ENCODE results near the gene ZSWIM4.

The ZSWIM4 gene

GRCh38 chr19:13872695-13873389 is 77.6 kb downstream of the ZSWIM4 start:
- H3K9ac ChIP-seq (ENCODE audit: low read depth in 1 of 2, low read length in 2 of 2), result peak overlapping the region in 1 of 2 donors; percentile 39

GRCh38 chr19:13873834-13874515 is 78.7 kb downstream of the ZSWIM4 start:
- Histone ChIP-seq H3K9ac (ENCODE audit: low read depth in 1 of 2, low read length in 2 of 2) (no peak overlapping the region), H3K4me1 (ENCODE audit: control insufficient read depth in 1 of 2, insufficient read depth in 2 of 2, low read length in 2 of 2) (peaks cover 7 to 11% of the 10 kb centered on the region in 2 donors), H3K4me3 (ENCODE audit: low read depth in 1 of 2, low read length in 2 of 2) (no peak overlapping the region), H3K9me3 (ENCODE audit: control insufficient read depth in 1 of 2, low read length in 2 of 2) (no peaks in the 10 kb centered on the region), H3K27me3 (ENCODE audit: control insufficient read depth in 1 of 2, insufficient read depth in 2 of 2, low read length in 2 of 2) (no peaks in the 10 kb centered on the region), H3K27ac (ENCODE audit: low read depth, low read length) (no peak overlapping the region), H3K36me3 (ENCODE audit: control insufficient read depth in 1 of 2, insufficient read depth in 2 of 2, low read length in 2 of 2) (no peaks in the 10 kb centered on the region)

More at GRCh38 chr19:13872695-13873389, 77.6 kb downstream of the ZSWIM4 start:
- no peaks in the 10 kb centered on the region for H3K27me3 ChIP-seq (ENCODE audit: control insufficient read depth in 1 of 2, insufficient read depth in 2 of 2, low read length in 2 of 2)
- H3K4me1 ChIP-seq (ENCODE audit: control insufficient read depth in 1 of 2, insufficient read depth in 2 of 2, low read length in 2 of 2), result peaks cover 7 to 11% of the 10 kb centered on the region in 2 donors
- peak overlapping the region; percentile 55 to 58 for H3K4me3 ChIP-seq (ENCODE audit: low read depth in 1 of 2, low read length in 2 of 2)
- no peaks in the 10 kb centered on the region for H3K9me3 ChIP-seq (ENCODE audit: control insufficient read depth in 1 of 2, low read length in 2 of 2)
- H3K36me3 ChIP-seq (ENCODE audit: control insufficient read depth in 1 of 2, insufficient read depth in 2 of 2, low read length in 2 of 2), result no peaks in the 10 kb centered on the region
- H3K27ac ChIP-seq (ENCODE audit: low read depth, low read length), result no peak overlapping the region

GRCh38 chr19:13875824-13876223 is 80.6 kb downstream of the ZSWIM4 start:
- Histone ChIP-seq H3K4me3 (ENCODE audit: low read depth in 1 of 2, low read length in 2 of 2) (no peak overlapping the region), H3K27me3 (ENCODE audit: control insufficient read depth in 1 of 2, insufficient read depth in 2 of 2, low read length in 2 of 2) (no peaks in the 10 kb centered on the region), H3K9ac (ENCODE audit: low read depth in 1 of 2, low read length in 2 of 2) (no peak overlapping the region), H3K27ac (ENCODE audit: low read depth, low read length) (no peak overlapping the region), H3K9me3 (ENCODE audit: control insufficient read depth in 1 of 2, low read length in 2 of 2) (no peaks in the 10 kb centered on the region), H3K36me3 (ENCODE audit: control insufficient read depth in 1 of 2, insufficient read depth in 2 of 2, low read length in 2 of 2) (no peaks in the 10 kb centered on the region), H3K4me1 (ENCODE audit: control insufficient read depth in 1 of 2, insufficient read depth in 2 of 2, low read length in 2 of 2) (peaks cover 13 to 21% of the 10 kb centered on the region in 2 donors)

- H3K27me3 ChIP-seq (ENCODE audit: control insufficient read depth in 1 of 2, insufficient read depth in 2 of 2, low read length in 2 of 2), result no peaks in the 10 kb centered on the region
- no peak within 1 kb of the TSS for H3K4me3 ChIP-seq (ENCODE audit: low read depth in 1 of 2, low read length in 2 of 2)
- no peaks in the 10 kb centered on the region for H3K36me3 ChIP-seq (ENCODE audit: control insufficient read depth in 1 of 2, insufficient read depth in 2 of 2, low read length in 2 of 2)
- H3K27ac ChIP-seq (ENCODE audit: low read depth, low read length), result no peak within 1 kb of the TSS
- peaks cover 23 to 31% of the 10 kb centered on the region in 2 donors for H3K4me1 ChIP-seq (ENCODE audit: control insufficient read depth in 1 of 2, insufficient read depth in 2 of 2, low read length in 2 of 2)
- H3K9ac ChIP-seq (ENCODE audit: low read depth in 1 of 2, low read length in 2 of 2), result no peak within 1 kb of the TSS
- no peaks in the 10 kb centered on the region for H3K9me3 ChIP-seq (ENCODE audit: control insufficient read depth in 1 of 2, low read length in 2 of 2)
Measured at GRCh38 chr19:13876834-13877233, 81.6 kb downstream of the ZSWIM4 start, which contains the start of gene NANOS3. TSS of gene NANOS3 (plus strand) at chr19:13877134. CDS start at chr19:13877249, 115 bp downstream.

GRCh38 chr19:13877303-13877702 is 82.1 kb downstream of the ZSWIM4 start:
- H3K27ac ChIP-seq (ENCODE audit: low read depth, low read length), result no peak overlapping the region
- H3K4me1 ChIP-seq (ENCODE audit: control insufficient read depth in 1 of 2, insufficient read depth in 2 of 2, low read length in 2 of 2), result peaks cover 28 to 35% of the 10 kb centered on the region in 2 donors
- H3K9me3 ChIP-seq (ENCODE audit: control insufficient read depth in 1 of 2, low read length in 2 of 2), result no peaks in the 10 kb centered on the region
- H3K9ac ChIP-seq (ENCODE audit: low read depth in 1 of 2, low read length in 2 of 2), result no peak overlapping the region
- no peaks in the 10 kb centered on the region for H3K27me3 ChIP-seq (ENCODE audit: control insufficient read depth in 1 of 2, insufficient read depth in 2 of 2, low read length in 2 of 2)
- H3K36me3 ChIP-seq (ENCODE audit: control insufficient read depth in 1 of 2, insufficient read depth in 2 of 2, low read length in 2 of 2), result no peaks in the 10 kb centered on the region
- no peak overlapping the region for H3K4me3 ChIP-seq (ENCODE audit: low read depth in 1 of 2, low read length in 2 of 2)

- Histone ChIP-seq H3K9ac (ENCODE audit: low read depth in 1 of 2, low read length in 2 of 2) (peak overlapping the region; percentile 49 to 66), H3K9me3 (ENCODE audit: control insufficient read depth in 1 of 2, low read length in 2 of 2) (no peaks in the 10 kb centered on the region), H3K4me3 (ENCODE audit: low read depth in 1 of 2, low read length in 2 of 2) (peak overlapping the region; percentile 56 to 58), H3K27ac (ENCODE audit: low read depth, low read length) (peak overlapping the region; percentile 69), H3K4me1 (ENCODE audit: control insufficient read depth in 1 of 2, insufficient read depth in 2 of 2, low read length in 2 of 2) (peaks cover 40 to 53% of the 10 kb centered on the region in 2 donors), H3K27me3 (ENCODE audit: control insufficient read depth in 1 of 2, insufficient read depth in 2 of 2, low read length in 2 of 2) (no peaks in the 10 kb centered on the region), H3K36me3 (ENCODE audit: control insufficient read depth in 1 of 2, insufficient read depth in 2 of 2, low read length in 2 of 2) (no peaks in the 10 kb centered on the region)
Measured at GRCh38 chr19:13880059-13881043, 85.1 kb downstream of the ZSWIM4 start.

GRCh38 chr19:13881251-13881691 is 86.0 kb downstream of the ZSWIM4 start:
- Histone ChIP-seq H3K4me1 (ENCODE audit: control insufficient read depth in 1 of 2, insufficient read depth in 2 of 2, low read length in 2 of 2) (peaks cover 49 to 62% of the 10 kb centered on the region in 2 donors), H3K36me3 (ENCODE audit: control insufficient read depth in 1 of 2, insufficient read depth in 2 of 2, low read length in 2 of 2) (no peaks in the 10 kb centered on the region), H3K9me3 (ENCODE audit: control insufficient read depth in 1 of 2, low read length in 2 of 2) (no peaks in the 10 kb centered on the region), H3K27me3 (ENCODE audit: control insufficient read depth in 1 of 2, insufficient read depth in 2 of 2, low read length in 2 of 2) (no peaks in the 10 kb centered on the region), H3K4me3 (ENCODE audit: low read depth in 1 of 2, low read length in 2 of 2) (peak overlapping the region in 1 of 2 donors; percentile 1), H3K27ac (ENCODE audit: low read depth, low read length) (no peak overlapping the region), H3K9ac (ENCODE audit: low read depth in 1 of 2, low read length in 2 of 2) (peak overlapping the region; percentile 36 to 47)
